BE2C (cell line): Measurements from ENCODE around the gene TEX22.

Experiments used
- DNase-seq: peaks from one replicate; pipeline ENCODE4 v3.0.0-alpha.2; 2020
- H3K27me3 ChIP-seq: fragments of 250-450 bp; sonication (Bioruptor Pico); 2 replicates; pipeline ENCODE4 v1.5.1; 2020; ENCODE audit warnings: mild to moderate bottlenecking
- H3K36me3 ChIP-seq: fragments of 250-450 bp; sonication (Bioruptor Pico); 2 replicates; pipeline ENCODE4 v1.5.1; 2020; ENCODE audit warnings: mild to moderate bottlenecking
- H3K4me1 ChIP-seq: fragments of 250-450 bp; sonication (Bioruptor Pico); 2 replicates; pipeline ENCODE4 v1.5.1; 2020
- H3K4me3 ChIP-seq: 2 replicates; pipeline ENCODE4 v1.5.1; 2011; ENCODE audit warnings: low read depth, low read length
- H3K9me3 ChIP-seq: fragments of 250-450 bp; sonication (Bioruptor Pico); 2 replicates; pipeline ENCODE4 v1.5.1; 2020
- TF ChIP-seq, protein P1 (sequence below): IDR thresholded peaks from 2 replicates; pipeline ENCODE4 v1.5.1; 2012; ENCODE audit warnings: mild to moderate bottlenecking, low read depth, low read length

The TEX22 gene

DNA sequence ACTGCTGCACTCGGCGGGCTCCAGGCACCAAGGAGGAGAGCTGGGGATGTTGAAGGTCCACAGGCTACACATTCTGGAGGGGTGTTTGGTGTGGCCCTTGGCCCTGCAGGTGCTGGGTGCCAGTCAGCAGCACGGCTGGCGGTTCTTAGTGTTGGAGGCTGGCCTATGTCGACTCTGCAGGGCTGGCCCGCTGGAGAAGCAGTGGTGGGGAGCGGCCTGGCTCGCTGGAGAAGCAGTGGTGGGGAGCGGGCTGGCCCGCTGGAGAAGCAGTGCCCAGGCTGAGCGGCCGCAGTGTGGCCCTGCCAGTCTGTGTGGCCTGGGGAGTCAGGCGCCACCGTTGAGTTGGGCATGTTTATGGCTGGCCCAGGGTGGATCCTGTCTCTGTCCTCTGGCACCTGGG is 48.6 kb downstream of the TEX22 start:
- Histone ChIP-seq H3K4me3 (no peak overlapping the region), H3K9me3 (no peaks in the 10 kb centered on the region), H3K36me3 (peaks cover 59% of the 10 kb centered on the region), H3K27me3 (no peaks in the 10 kb centered on the region), H3K4me1 (peaks cover 8% of the 10 kb centered on the region)
- TF ChIP-seq, protein P1, sequence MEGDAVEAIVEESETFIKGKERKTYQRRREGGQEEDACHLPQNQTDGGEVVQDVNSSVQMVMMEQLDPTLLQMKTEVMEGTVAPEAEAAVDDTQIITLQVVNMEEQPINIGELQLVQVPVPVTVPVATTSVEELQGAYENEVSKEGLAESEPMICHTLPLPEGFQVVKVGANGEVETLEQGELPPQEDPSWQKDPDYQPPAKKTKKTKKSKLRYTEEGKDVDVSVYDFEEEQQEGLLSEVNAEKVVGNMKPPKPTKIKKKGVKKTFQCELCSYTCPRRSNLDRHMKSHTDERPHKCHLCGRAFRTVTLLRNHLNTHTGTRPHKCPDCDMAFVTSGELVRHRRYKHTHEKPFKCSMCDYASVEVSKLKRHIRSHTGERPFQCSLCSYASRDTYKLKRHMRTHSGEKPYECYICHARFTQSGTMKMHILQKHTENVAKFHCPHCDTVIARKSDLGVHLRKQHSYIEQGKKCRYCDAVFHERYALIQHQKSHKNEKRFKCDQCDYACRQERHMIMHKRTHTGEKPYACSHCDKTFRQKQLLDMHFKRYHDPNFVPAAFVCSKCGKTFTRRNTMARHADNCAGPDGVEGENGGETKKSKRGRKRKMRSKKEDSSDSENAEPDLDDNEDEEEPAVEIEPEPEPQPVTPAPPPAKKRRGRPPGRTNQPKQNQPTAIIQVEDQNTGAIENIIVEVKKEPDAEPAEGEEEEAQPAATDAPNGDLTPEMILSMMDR = no peak
- DNase-seq = peak; percentile 16

DNA sequence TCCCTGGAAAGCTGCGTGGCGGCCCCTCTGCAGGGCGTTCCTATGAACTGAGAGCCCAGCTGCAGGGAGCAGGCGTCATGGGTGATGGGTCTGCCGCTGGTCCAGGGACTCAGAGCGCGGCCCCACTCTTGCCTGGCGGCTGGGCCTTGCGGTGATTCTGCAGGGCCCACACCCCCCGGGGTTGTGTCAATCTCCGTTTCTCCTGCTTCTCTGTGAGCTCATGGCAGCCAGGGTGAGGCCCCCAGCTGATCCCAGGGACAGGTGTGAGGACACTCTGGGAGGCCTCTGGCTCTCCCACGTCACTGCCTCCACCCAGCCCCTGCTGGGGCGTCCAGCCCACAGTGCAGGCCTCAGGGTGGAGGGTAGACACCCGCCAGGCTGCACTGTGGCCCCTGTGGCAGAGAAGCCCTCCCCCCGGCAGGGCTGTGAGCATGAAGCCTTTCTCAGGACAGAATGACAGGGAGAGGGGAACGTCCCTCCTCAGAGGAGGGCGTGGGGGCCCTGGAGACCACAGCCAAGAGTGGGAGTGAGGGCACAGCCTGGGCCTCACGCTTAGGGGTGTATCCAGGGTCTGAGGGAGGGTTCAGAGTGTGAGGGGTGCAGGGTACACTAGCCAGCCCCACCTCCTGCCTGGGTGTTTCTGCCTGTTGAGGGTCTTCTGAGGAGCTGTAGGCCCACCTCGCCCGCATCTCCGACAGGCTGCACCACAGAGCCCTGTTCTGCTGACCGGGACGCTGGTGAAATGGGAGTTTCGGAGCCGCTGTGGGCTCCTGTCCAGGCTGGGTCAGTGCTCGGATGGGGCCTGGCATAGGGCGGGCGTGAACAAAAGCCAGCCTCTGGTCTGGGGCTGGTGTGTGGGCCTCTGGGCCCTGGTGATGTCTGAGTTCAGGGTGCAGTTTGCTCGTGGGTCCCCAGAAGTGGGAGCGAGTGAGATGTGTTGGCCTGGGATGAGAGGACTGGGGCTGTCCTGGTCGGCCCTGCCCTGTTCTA is 49.6 kb downstream of the TEX22 start:
- no peaks in the 10 kb centered on the region for H3K27me3 ChIP-seq
- H3K9me3 ChIP-seq = no peaks in the 10 kb centered on the region
- peak; percentile 35 for DNase-seq
- TF ChIP-seq, protein P1 = no peak
- no peak overlapping the region for H3K4me3 ChIP-seq
- peaks cover 8% of the 10 kb centered on the region for H3K4me1 ChIP-seq
- H3K36me3 ChIP-seq = peaks cover 63% of the 10 kb centered on the region

DNA sequence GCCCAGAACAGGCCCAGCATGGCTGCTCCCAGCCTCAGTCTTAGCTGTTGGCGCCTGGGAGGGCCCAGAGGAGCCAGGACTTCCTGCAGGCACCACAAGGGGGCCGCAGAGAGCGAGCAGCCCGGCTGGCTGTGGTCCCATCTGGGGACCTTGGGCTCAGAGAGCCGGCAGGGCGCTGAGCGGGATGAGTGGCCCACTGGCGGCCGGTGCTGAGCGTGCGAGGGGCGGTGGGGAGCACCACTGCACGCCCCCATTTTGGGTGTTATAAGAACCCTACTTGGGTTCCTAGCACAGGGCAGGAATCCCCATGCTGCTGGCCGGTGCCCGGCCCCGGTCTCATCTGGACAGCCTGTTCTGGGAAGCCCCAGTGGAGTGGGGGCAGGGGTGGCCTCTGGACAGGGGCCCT is 50.4 kb downstream of the TEX22 start:
- H3K9me3 ChIP-seq = no peaks in the 10 kb centered on the region
- peaks cover 63% of the 10 kb centered on the region for H3K36me3 ChIP-seq
- DNase-seq = peak; percentile 86
- H3K4me1 ChIP-seq = peaks cover 8% of the 10 kb centered on the region
- H3K27me3 ChIP-seq = no peaks in the 10 kb centered on the region
- TF ChIP-seq, protein P1 = peak; percentile 88
- no peak overlapping the region for H3K4me3 ChIP-seq

DNA sequence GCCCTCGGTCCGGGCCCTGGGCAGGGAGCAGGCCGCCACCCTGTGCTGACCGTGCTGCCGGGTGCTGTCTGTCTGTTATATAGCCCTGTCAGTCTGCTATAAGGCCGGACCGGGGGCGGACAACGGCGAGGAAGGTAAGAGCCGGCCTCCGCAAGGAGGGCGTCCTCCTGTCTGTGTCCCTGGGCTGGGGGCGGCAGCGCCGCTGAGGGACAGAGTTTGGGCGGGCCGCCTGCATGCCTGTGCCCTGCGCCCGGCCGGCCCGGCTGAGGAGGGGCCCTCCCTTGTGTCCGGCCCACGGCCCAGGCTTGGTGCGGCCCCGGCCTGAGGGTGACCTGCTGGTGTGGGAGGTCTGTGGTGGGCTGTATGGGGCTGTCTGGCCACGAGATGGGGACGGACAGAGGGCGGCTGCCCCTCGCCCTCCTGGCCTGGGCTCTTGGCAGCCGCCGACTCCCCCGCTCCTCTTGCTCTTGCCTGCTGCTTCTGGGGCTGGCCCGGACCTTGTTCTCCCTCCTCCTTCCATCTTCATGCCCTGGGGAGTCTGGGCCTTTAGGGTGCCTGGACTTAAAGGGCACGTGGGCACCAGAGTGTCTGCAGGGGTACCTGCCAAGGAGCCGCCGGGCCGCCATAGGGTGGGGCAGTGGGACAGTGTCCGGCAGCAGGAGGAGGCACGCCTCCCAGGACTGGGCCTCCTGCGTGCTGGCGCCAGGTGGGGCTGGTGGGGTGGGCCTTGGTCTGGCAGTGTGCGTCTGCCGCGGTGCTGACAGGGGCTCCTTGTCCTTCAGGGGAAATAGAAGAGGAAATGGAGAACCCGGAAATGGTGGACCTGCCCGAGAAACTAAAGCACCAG is 51.2 kb downstream of the TEX22 start:
- peaks cover 68% of the 10 kb centered on the region for H3K36me3 ChIP-seq
- TF ChIP-seq, protein P1 = no peak
- H3K4me1 ChIP-seq = peaks cover 8% of the 10 kb centered on the region

DNA sequence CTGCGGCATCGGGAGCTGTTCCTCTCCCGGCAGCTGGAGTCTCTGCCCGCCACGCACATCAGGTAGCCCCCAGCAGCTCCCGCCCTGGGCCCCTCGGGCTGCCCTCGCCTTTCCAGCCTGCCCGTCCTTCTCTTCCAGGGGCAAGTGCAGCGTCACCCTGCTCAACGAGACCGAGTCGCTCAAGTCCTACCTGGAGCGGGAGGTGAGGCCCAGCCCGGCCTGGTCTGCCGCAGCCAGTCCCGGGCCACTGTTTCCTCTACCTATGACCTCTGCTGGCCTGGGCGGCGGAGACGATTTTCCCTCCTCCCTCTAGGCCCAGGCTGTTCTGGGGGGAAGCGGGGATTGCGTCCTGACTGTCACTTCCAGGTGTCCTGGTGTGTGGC is 51.8 kb downstream of the TEX22 start:
- H3K36me3 ChIP-seq = peaks cover 74% of the 10 kb centered on the region
- peaks cover 8% of the 10 kb centered on the region for H3K4me1 ChIP-seq
- TF ChIP-seq, protein P1 = no peak
- peak; percentile 5 for DNase-seq
- H3K4me3 ChIP-seq = no peak overlapping the region
- H3K27me3 ChIP-seq = no peaks in the 10 kb centered on the region
- H3K9me3 ChIP-seq = no peaks in the 10 kb centered on the region

More for the DNA sequence above, 51.2 kb downstream of the TEX22 start:
- Histone ChIP-seq H3K4me3 (no peak overlapping the region), H3K27me3 (no peaks in the 10 kb centered on the region), H3K9me3 (no peaks in the 10 kb centered on the region)
- DNase-seq = peak; percentile 9
